MCF 10A (cell line): ENCODE results near the gene KLHDC7B. TPM values are rescaled to one million over a fixed set of nuclear protein-coding genes. Genes with fewer than 3 reads are reported as not detected.

Experiments
- BruUV-seq: library from RNA; stranded (reverse); fragments of 400-500 nt; replicated peaks from 2 replicates; lab custom pipeline; 2021; lab: Mats Ljungman, UMichigan
- CTCF ChIA-PET: fragments of 300-600 bp; sonication (Branson Sonifier 250); formaldehyde crosslinking; extraction: SDS; loops from one replicate; lab custom pipeline; 2021; ENCODE audit warnings: antibody characterized with exemption, inconsistent platforms; lab: Yijun Ruan, JAX
- POLR2A ChIA-PET: fragments of 300-600, 350-650 bp; sonication (Branson Sonifier 250); formaldehyde crosslinking; extraction: SDS; loops from one replicate; lab custom pipeline; 2020; ENCODE audit warnings: antibody characterized with exemption, inconsistent platforms; lab: Yijun Ruan, JAX
- DNase-seq: peaks from one replicate; pipeline ENCODE4 v3.0.0-alpha.2; 2018; ENCODE audit not compliant: unreplicated experiment
- H3K27ac Mint-ChIP-seq: one replicate; pipeline ENCODE4 v1.8.0; 2022; ENCODE audit warnings: mild to moderate bottlenecking, low read depth, mixed read lengths; ENCODE audit not compliant: unreplicated experiment
- H3K27me3 Mint-ChIP-seq: one replicate; pipeline ENCODE4 v1.8.0; 2022; ENCODE audit warnings: mixed read lengths; ENCODE audit not compliant: insufficient read depth, unreplicated experiment
- H3K36me3 Mint-ChIP-seq: one replicate; pipeline ENCODE4 v1.8.0; 2022; ENCODE audit warnings: mild to moderate bottlenecking, moderate library complexity, mixed read lengths; ENCODE audit not compliant: insufficient read depth, unreplicated experiment
- H3K4me1 Mint-ChIP-seq: one replicate; pipeline ENCODE4 v1.8.0; 2022; ENCODE audit warnings: mixed read lengths; ENCODE audit not compliant: insufficient read depth, unreplicated experiment
- H3K4me3 Mint-ChIP-seq: one replicate; pipeline ENCODE4 v1.8.0; 2022; ENCODE audit warnings: mild to moderate bottlenecking, moderate library complexity, mixed read lengths; ENCODE audit not compliant: unreplicated experiment
- H3K9me3 Mint-ChIP-seq: one replicate; pipeline ENCODE4 v1.8.0; 2022; ENCODE audit warnings: mixed read lengths; ENCODE audit not compliant: unreplicated experiment
- intact Hi-C: fragments of 100-400 bp; cut with micrococcal nuclease; formaldehyde crosslinking; loops from 2 replicates; pipeline ENCODE4 v1.14.1; 2022
- total RNA-seq: library from RNA; stranded (reverse); gene quantifications from 2 replicates; pipeline ENCODE4 v1.2.3, GENCODE V29; 2022
- TF ChIP-seq, protein P1 (sequence below): fragments of 200-600 bp; IDR thresholded peaks from one replicate; pipeline ENCODE4 v1.8.0; 2022; ENCODE audit warnings: antibody characterized with exemption, mild to moderate bottlenecking; ENCODE audit not compliant: unreplicated experiment

KLHDC7B gene
- total RNA-seq, 1 experiment from 2014 or later, result 0.98 TPM

DNA sequence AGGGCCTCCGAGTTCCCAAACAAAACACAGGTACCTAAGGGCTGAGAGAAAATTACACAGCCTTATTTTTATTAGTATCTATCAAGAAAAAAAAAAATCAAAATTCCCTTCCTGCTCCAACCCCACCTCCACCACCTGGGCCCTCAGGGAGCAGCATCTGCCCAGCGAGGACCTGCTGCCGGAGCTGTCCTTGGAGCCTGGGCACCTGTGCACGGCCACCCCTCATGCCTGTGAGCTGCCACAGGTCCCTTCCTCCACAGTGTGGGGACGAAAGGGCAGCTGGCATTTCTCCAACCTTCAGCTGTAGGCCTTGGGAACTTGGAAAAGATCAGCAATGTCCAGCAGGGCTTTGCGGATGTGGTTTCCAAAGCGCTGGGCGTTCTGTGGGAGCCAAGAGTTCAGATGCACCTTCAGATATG lies 23.4 kb downstream of the KLHDC7B start:
- ChIA-PET POLR2A (interaction anchor here (0.7 to 2.3 kb wide), 4 partner anchors 13 to 44 kb away, joined by 3 to 8 read pairs (median 6); partner anchors contain the start of genes CHKB and SCO2), CTCF (interaction anchor here (0.5 to 2.0 kb wide), 5 partner anchors 9 to 52 kb away, joined by 3 to 5 read pairs (median 4); partner anchors contain the start of gene CHKB)
- Mint-ChIP-seq H3K4me1 (no peaks in the 10 kb centered on the region), H3K4me3 (no peak overlapping the region), H3K27ac (no peak overlapping the region), H3K36me3 (peaks cover 54% of the 10 kb centered on the region), H3K27me3 (no peaks in the 10 kb centered on the region), H3K9me3 (no peaks in the 10 kb centered on the region)
- no TSS peak for BruUV-seq
- DNase-seq, result no peak
- intact Hi-C loops, result no loop called here
- TF ChIP-seq, protein P1, sequence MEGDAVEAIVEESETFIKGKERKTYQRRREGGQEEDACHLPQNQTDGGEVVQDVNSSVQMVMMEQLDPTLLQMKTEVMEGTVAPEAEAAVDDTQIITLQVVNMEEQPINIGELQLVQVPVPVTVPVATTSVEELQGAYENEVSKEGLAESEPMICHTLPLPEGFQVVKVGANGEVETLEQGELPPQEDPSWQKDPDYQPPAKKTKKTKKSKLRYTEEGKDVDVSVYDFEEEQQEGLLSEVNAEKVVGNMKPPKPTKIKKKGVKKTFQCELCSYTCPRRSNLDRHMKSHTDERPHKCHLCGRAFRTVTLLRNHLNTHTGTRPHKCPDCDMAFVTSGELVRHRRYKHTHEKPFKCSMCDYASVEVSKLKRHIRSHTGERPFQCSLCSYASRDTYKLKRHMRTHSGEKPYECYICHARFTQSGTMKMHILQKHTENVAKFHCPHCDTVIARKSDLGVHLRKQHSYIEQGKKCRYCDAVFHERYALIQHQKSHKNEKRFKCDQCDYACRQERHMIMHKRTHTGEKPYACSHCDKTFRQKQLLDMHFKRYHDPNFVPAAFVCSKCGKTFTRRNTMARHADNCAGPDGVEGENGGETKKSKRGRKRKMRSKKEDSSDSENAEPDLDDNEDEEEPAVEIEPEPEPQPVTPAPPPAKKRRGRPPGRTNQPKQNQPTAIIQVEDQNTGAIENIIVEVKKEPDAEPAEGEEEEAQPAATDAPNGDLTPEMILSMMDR, result no peak

DNA sequence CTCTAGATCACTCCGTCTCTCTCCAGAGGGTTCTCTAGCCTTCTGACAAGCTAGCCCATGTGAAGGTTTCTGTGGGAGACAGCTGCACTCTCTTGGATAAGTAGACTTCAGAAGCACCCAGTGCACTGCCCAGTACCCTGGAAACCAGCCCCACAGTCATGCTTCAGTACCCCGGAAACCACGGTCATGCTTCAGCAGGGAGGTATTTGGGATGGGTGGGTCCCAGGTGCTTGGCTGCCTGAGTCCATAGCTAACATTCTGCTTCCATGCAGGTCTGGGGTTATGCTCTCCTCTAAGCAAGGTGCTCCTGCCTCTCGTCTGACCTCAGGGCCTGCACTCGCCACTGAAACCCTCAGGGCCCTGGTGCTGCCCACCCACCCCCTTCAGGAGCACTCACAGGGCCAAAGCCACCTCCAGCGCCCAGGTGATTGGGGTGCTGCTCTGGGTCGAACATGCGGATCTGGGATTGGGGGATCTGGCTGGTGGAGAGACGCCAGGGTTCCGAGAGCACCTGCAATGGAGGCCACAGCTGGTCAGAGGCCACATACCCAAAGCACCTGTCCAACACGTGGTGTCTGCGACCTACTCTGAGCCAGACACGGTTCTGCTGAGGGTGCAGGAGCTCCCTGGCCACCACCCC lies 24.3 kb downstream of the KLHDC7B start:
- no TSS peak for BruUV-seq
- Mint-ChIP-seq H3K27ac (no peak overlapping the region), H3K27me3 (no peaks in the 10 kb centered on the region), H3K36me3 (peaks cover 60% of the 10 kb centered on the region), H3K4me1 (no peaks in the 10 kb centered on the region), H3K4me3 (no peak overlapping the region), H3K9me3 (no peaks in the 10 kb centered on the region)
- ChIA-PET CTCF (interaction anchor here (0.5 to 2.0 kb wide), 4 partner anchors 12 to 51 kb away, joined by 4 to 7 read pairs (median 4); partner anchors contain the start of gene CHKB), POLR2A (interaction anchor here (1.0 to 2.3 kb wide), 3 partner anchors 12 to 45 kb away, joined by 4 to 8 read pairs (median 7); partner anchors contain the start of genes CHKB and SCO2)
- intact Hi-C loops, result no loop called here
- TF ChIP-seq, protein P1, result no peak
- DNase-seq, result no peak

DNA sequence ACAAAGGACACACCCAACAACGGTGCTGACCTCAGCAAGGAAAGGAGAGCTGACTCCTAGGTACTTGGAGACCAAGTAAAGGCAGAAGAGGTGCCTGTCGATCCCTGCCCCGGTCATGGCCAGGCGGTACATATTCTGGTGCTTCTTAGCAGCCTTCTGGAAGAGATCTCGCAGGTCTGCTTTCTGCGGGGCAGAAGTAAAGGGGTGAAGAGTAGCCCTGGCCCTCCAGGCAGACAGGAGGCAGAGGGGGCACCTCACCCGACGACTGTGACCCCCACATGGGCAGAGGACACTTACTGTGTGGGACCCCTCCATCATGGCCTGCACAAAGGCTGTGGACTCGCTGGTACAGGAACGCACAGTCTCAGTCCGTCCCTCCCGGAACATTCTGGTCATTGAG lies 25.2 kb downstream of the KLHDC7B start:
- ChIA-PET CTCF (interaction anchor here (0.6 to 2.2 kb wide), 2 partner anchors 8 to 14 kb away, joined by 7 to 13 read pairs; partner anchors contain the start of gene SYCE3), POLR2A (interaction anchor here (2.3 kb wide), 1 partner anchor 11 kb away, joined by 8 read pairs; the partner anchor contains the start of gene CHKB)
- Mint-ChIP-seq H3K4me1 (no peaks in the 10 kb centered on the region), H3K4me3 (no peak overlapping the region), H3K27me3 (no peaks in the 10 kb centered on the region), H3K36me3 (peaks cover 60% of the 10 kb centered on the region), H3K27ac (no peak overlapping the region), H3K9me3 (no peaks in the 10 kb centered on the region)
- no TSS peak for BruUV-seq
- intact Hi-C loops, result no loop called here
- DNase-seq, result no peak
- TF ChIP-seq, protein P1, result no peak
